A673 (cell line): ENCODE data around the gene MRPS14.

Experiments
- EZH2 ChIP-seq: fragments of 200-600 bp; sonication (generic); IDR thresholded peaks from 2 replicates; pipeline ENCODE4 v1.6.1; 2017; ENCODE audit warnings: borderline replicate concordance, low read depth, mild to moderate bottlenecking, mixed read lengths, antibody characterized with exemption, low read length; ENCODE audit not compliant: poor library complexity, severe bottlenecking
- TF ChIP-seq, protein P1 (sequence below): fragments of 300-800, 200-600 bp; sonication (generic); conservative IDR thresholded peaks from 2 replicates; pipeline ENCODE4 v1.5.1; 2017; ENCODE audit warnings: low read depth, mild to moderate bottlenecking, antibody characterized with exemption, low read length, moderate library complexity, mixed read lengths

- TF ChIP-seq, protein P1, sequence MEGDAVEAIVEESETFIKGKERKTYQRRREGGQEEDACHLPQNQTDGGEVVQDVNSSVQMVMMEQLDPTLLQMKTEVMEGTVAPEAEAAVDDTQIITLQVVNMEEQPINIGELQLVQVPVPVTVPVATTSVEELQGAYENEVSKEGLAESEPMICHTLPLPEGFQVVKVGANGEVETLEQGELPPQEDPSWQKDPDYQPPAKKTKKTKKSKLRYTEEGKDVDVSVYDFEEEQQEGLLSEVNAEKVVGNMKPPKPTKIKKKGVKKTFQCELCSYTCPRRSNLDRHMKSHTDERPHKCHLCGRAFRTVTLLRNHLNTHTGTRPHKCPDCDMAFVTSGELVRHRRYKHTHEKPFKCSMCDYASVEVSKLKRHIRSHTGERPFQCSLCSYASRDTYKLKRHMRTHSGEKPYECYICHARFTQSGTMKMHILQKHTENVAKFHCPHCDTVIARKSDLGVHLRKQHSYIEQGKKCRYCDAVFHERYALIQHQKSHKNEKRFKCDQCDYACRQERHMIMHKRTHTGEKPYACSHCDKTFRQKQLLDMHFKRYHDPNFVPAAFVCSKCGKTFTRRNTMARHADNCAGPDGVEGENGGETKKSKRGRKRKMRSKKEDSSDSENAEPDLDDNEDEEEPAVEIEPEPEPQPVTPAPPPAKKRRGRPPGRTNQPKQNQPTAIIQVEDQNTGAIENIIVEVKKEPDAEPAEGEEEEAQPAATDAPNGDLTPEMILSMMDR, result no peak
- no peak for TF ChIP-seq EZH2
Measured at GRCh38 chr1:174964261-174964971, 58.8 kb downstream of the MRPS14 start.
